Left kidney (tissue), 8 donors: Measurements from ENCODE around the gene OR10H4. TPM values are rescaled to one million over a fixed set of nuclear protein-coding genes. Genes with fewer than 3 reads are reported as not detected.
"Not testable (repeated sequence)": the region's sequence is repeated elsewhere in the genome, so short reads cannot be mapped to it uniquely, and the experiment has no call there.

Experiments
- DNase-seq: peaks from one replicate; pipeline ENCODE4 v3.0.0-alpha.2; 2013
- long read RNA-seq, 8 donors: transcript quantifications; one replicate each; lab custom pipeline, GENCODE V29; 2026
- polyA plus RNA-seq: library from polyadenylated mRNA; unstranded; fragments of 120-200 nt; gene quantifications from one replicate; pipeline ENCODE4 v1.2.1, GENCODE V29; 2013; ENCODE audit not compliant: insufficient read length

OR10H4 gene, protein sequence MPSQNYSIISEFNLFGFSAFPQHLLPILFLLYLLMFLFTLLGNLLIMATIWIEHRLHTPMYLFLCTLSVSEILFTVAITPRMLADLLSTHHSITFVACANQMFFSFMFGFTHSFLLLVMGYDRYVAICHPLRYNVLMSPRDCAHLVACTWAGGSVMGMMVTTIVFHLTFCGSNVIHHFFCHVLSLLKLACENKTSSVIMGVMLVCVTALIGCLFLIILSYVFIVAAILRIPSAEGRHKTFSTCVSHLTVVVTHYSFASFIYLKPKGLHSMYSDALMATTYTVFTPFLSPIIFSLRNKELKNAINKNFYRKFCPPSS
- polyA plus RNA-seq = not detected
- long read RNA-seq, donor 1 = 0 reads
- long read RNA-seq, donor 2 = 0 reads
- long read RNA-seq, donor 3 = 0 reads
- long read RNA-seq, donor 4 = 0 reads
- long read RNA-seq, donor 5 = 0 reads
- long read RNA-seq, donor 6 = 0 reads
- long read RNA-seq, donor 7 = 0 reads
- long read RNA-seq, donor 8 = 0 reads

GRCh38 chr19:15948223-15949058 lies at the start of gene OR10H4:
Gene OR10H4, plus strand, starts transcription at chr19:15949008. Its CDS starts 0 bp downstream, at chr19:15949008.
- DNase-seq = no peak

- not testable (repeated sequence) for DNase-seq
Observed at GRCh38 chr19:15899561-15899960, 49.2 kb upstream of the OR10H4 start.

DNA sequence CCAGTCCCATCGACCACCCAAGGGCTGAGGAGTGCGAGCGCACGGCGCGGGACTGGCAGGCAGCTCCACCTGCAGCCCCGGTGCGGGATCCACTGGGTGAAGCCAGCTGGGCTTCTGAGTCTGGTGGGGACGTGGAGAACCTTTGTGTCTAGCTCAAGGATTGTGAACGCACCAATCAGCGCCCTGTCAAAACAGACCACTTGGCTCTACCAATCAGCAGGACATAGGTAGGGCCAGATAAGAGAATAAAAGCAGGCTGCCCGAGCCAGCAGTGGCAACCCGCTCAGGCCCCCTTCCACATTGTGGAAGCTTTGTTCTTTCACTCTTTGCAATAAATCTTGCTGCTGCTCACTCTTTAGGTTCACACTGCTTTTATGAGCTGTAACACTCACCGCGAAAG lies 48.8 kb upstream of the OR10H4 start:
- not testable (repeated sequence) for DNase-seq

DNA sequence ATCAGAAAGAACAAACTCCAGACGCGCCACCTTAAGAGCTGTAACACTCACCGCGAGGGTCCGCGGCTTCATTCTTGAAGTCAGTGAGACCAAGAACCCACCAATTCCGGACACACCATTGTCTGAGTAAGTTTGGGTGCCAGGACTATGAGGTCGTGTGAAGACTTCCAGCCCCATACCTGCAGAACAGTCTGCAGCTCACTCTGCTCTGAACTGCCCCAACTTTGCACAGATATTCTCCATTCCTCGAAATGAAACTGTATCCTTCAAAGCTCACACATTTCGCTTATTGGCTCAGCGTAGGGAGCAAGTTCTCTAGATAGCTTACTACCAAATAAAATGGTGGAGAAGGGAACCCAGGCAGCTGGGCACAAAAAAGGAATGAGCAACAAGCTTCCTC lies 48.3 kb upstream of the OR10H4 start:
- no peak for DNase-seq

DNA sequence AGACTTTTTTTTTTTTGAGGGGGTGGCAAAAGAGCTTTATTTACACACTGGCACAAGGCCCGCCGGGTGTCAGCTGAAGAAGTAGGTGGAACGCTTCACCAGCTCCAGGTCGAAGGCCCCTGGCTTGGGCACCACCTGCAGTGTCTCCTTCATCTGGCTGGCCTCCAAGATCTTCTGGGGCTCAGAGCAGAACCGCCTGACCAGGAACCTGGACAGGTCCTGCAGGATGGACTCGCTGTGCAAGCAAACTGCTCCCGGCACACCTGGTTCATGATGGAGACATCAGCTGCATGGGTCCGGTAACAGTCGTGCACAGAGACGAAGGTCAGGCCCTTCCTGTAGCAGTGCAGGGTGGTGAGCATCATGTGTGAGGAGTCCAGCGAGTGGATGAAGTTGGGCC lies 46.6 kb upstream of the OR10H4 start:
- no peak for DNase-seq

GRCh38 chr19:15902898-15903297 lies 45.9 kb upstream of the OR10H4 start:
- DNase-seq = not testable (repeated sequence)

GRCh38 chr19:15905026-15905425 lies 43.8 kb upstream of the OR10H4 start:
- DNase-seq = no peak

- no peak for DNase-seq
Observed at GRCh38 chr19:15911599-15912235, 37.1 kb upstream of the OR10H4 start.

GRCh38 chr19:15913384-15913783 lies 35.4 kb upstream of the OR10H4 start:
- DNase-seq = no peak

DNA sequence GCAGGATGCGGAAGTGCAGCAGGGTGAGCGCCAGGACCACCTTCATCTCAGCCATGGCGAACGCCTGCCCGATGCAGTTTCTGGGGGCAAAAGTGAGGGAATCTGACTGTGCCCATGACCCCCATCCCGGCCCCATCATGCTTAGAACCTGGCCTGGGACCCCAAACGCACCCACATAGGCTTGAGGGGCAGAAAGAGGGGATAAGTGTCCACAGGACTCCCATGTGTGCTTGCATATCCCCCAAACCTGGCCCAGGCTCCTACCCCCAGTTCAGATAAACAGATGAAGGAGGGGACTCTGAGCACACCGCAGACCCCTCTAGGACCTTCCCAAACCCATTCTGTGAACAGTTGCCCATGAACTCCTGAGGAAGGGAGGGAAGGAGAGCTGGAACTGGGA lies 35.0 kb upstream of the OR10H4 start:
- no peak for DNase-seq

GRCh38 chr19:15915109-15915508 lies 33.7 kb upstream of the OR10H4 start:
- DNase-seq = no peak

DNA sequence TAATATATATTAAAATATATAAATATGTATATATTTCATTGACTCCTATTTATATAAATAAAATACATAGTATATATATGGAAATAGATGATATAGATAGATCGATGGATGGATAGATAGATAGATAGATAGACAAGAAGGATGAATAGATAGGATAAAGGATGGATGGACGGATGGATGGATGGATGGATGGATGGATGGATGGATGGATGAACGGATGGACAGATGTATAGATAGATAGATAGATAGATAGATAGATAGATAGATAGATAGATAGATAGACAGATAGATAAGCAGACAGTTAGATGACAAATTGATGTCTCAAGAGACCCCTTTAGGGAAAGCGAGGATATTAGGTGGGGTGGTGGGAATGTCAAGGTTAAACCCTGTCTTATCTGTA lies 29.6 kb upstream of the OR10H4 start:
- no peak for DNase-seq

DNA sequence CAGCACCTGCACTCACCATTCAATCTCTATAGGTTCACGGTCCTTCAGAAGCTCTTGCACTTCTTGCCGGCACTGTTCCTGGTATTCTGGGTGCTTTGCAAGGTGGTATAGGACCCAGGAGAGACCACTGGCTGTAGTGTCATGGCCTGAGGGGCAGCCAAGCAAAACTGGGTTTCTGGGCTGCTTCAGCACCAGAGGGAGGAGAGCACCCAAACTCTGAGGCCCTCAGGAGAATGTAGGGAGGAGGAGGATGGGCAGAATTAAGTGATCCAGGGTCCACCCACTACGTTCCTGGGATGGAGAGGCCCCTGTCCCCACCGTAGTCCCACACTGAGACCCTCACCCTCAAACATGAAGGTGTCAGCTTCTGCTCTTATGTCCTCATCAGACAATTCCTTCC lies 26.8 kb upstream of the OR10H4 start:
- no peak for DNase-seq

- DNase-seq = no peak
Observed at GRCh38 chr19:15923702-15924101, 25.1 kb upstream of the OR10H4 start.

- no peak for DNase-seq
Observed at GRCh38 chr19:15926484-15926883, 22.3 kb upstream of the OR10H4 start.

DNA sequence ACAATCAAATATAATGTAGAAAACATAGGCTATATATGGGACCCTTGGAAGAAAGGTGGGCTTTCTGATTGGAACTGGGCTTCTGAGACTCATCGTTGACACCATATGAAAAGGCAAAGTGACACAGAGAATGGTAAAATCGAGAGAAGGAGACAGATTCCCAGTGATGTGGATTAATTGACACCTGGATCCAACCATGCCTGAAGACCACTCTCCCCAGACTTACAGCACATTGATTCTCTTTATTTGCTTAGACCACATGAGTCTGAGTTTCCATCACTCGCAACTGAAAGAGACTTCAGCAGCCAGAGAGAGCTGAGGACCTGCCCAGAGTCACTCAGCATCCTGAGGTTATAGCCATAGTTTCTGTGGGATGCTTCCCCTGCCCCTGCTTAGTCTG lies 20.5 kb upstream of the OR10H4 start:
- no peak for DNase-seq

- DNase-seq = not testable (repeated sequence)
Observed at GRCh38 chr19:15933761-15934331, 15.0 kb upstream of the OR10H4 start.

DNA sequence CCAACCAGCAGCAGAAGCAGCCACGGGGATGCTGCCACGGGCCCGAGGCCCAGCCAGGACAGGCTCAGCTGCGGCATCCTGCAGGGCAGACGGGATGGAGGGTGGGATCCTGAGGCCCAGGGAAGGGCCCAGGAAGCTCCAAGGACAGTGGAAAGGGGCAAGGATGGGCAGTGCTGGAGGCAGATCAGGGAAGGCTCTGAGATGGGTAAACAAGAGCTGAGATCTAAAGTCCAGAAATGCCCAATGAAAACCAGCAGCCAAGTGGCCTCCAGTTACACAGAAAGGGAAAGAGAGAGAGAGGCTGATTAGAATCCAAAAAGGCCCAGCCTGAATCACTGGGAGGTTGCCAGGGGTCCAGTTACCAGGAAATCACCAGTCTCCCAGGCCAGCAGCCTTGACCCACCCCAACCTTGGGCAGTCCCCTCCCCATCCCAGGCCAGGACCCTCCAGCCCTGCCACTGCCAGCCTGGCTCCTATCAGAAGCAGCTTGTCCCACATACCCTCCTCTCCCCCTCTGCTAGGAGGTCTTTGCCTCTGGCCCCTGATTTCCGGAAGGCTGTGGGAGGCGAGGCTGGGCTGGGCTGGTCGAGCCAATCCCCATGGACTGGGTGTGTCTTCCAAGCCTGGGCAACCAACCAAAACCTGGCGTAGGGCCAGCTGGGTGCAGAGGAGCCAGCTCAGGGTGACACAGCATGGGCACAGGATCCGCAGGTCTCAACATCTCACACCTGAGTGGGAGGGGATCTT lies 14.3 kb upstream of the OR10H4 start, which contains the start of gene CYP4F11:
Gene CYP4F11, minus strand, starts transcription at position 198 of the 747 bp plus-strand sequence. Its CDS starts 121 bp downstream, at position 77.
- DNase-seq = no peak

DNA sequence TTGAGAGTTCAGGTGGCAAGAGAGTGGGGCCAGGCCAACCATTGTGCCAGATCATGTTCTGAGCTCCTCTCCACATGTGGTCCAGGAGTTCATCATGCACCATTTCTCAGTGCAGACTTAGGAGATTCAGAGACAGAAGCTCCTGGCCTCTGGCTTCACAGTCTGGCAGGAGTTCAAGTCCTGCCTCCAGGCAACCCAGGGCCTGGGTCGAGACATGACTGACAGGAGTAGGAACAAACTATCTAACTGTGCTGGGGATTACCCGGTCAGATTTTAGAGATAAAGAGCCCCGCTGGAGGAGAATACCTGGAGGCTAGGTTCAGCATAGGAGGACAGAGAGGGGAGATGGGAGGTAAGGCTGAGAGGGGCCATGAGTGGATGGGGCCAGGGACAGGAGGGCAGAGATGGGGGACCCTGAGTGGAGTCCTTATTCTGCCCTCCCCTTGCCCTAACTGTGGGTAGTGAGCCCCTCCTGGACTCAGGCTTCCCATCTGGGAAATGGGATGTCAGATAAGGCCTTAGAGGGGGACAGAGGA lies 13.6 kb upstream of the OR10H4 start:
- DNase-seq = no peak

DNA sequence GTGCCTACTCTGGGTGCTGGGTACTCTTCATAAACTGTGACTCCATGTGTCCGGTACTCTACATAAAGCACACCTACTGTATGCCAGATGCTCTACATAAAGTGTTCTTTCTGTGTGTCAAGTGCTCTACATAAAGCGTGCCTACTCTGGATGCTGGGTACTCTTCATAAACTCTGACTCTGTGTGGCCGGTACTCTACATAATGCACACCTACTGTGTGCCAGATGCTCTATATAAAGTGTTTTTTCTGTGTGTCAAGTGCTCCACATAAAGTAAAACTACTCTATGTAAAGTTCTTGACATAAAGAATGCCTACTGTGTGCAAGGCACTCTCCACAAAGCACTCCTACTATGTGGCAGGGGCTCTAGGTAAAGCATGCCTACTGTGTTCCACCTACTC lies 12.6 kb upstream of the OR10H4 start:
- DNase-seq = no peak

DNA sequence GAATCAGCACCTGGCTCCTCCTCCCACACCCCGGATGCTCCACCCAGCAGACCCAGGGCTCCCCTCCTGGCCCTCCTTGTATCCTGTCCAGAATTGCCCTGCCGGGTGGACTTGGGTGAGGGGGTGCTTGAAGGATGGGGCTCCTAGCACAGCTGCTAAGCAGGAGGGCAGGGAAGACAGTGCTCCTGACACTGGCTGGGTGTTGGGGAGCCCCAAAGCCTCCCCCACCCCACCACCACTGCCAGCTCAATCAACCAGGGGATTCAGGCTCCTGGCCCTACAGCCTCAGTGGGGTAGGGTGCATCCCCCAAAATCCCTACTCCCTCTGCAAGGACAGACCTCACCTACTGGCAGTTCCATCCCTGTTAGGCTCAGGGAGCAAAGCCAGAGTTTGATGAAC lies 11.9 kb upstream of the OR10H4 start:
- no peak for DNase-seq
